Measurements from ENCODE around the gene ROR1. TPM values are rescaled to one million over a fixed set of nuclear protein-coding genes. Genes with fewer than 3 reads are reported as not detected.

Gene ROR1
- total RNA-seq, 1 donor from 2014 or later, result 0.26 TPM

DNA sequence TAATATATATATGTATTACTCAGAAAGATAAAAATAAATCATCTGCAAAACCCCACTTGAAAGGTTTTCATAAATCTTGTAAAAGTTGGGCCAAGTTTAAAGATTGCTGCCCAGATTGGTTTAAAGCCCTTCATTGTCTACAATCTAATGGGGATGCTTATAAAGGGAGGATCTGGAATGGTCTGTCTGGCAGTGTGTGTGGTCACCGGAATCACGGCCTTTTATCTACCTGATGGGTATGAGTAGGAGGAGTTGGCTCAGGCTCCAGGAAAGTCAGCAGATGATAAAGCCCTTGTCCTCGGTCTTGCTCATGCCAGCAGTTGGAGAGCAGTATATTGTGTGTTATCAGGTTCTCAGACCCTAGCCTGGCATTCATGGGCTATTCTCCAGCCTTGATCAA is 197.7 kb downstream of the ROR1 start:
- H3K4me3 ChIP-seq (ENCODE audit: low read depth, low read length), result no peak overlapping the region
- DNase-seq (ENCODE audit: low read depth), result no peak
- no peak for FAIRE-seq
- H3K36me3 ChIP-seq (ENCODE audit: control insufficient read depth, insufficient read depth, low read length), result no peaks in the 10 kb centered on the region
- TF ChIP-seq, protein P1, sequence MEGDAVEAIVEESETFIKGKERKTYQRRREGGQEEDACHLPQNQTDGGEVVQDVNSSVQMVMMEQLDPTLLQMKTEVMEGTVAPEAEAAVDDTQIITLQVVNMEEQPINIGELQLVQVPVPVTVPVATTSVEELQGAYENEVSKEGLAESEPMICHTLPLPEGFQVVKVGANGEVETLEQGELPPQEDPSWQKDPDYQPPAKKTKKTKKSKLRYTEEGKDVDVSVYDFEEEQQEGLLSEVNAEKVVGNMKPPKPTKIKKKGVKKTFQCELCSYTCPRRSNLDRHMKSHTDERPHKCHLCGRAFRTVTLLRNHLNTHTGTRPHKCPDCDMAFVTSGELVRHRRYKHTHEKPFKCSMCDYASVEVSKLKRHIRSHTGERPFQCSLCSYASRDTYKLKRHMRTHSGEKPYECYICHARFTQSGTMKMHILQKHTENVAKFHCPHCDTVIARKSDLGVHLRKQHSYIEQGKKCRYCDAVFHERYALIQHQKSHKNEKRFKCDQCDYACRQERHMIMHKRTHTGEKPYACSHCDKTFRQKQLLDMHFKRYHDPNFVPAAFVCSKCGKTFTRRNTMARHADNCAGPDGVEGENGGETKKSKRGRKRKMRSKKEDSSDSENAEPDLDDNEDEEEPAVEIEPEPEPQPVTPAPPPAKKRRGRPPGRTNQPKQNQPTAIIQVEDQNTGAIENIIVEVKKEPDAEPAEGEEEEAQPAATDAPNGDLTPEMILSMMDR (IDR thresholded peaks at IDR 0.05; ENCODE audit: insufficient read depth, low read length, severe bottlenecking), result no peak
- no peaks in the 10 kb centered on the region for H3K27me3 ChIP-seq (ENCODE audit: control insufficient read depth, insufficient read depth, low read length)

DNA sequence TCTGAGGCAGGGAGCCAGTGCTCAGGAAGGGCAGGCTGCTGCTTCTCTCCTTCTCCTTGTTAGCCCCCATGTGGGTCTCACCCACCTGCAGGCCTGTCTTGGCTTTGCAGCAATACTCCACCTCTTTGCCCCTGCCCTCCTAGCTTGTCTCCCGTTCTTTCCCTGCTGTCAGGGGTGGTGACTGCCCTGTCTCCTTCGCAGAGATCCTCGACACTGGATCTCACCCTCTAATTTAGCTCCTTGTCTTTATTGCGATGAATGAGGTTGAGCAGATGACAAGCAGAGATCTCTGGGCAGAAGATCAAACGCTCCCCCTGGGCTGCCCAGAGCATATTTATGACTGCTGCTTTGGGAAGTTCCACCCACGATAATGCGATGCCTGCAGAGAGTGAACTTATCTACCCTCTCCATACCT is 199.2 kb downstream of the ROR1 start:
- no peak overlapping the region for H3K4me3 ChIP-seq (ENCODE audit: low read depth, low read length)
- TF ChIP-seq, protein P1 (IDR thresholded peaks at IDR 0.05; ENCODE audit: insufficient read depth, low read length, severe bottlenecking), result no peak
- H3K27me3 ChIP-seq (ENCODE audit: control insufficient read depth, insufficient read depth, low read length), result no peaks in the 10 kb centered on the region
- no peaks in the 10 kb centered on the region for H3K36me3 ChIP-seq (ENCODE audit: control insufficient read depth, insufficient read depth, low read length)
- DNase-seq (ENCODE audit: low read depth), result no peak
- FAIRE-seq, result no peak

DNA sequence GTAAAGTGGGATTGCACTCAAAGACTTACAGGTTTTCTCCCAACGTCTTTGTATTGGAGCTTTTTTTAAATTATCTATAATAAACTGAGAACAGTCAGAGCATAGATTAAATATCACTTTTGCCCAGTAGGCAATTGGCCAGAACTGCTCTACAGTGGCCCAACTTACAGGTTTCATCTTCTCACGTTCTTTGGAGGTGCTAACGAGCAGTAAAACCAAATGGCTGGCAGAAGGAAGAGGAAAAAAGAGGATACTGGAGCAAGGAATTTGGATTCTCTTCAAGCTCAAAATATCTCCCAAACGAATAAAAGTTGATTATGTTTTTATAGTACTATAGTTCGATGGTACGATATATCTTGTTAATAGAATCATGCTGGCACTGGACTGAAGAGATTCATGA is 201.1 kb downstream of the ROR1 start:
- TF ChIP-seq, protein P1 (IDR thresholded peaks at IDR 0.05; ENCODE audit: insufficient read depth, low read length, severe bottlenecking), result no peak
- Histone ChIP-seq H3K36me3 (ENCODE audit: control insufficient read depth, insufficient read depth, low read length) (no peaks in the 10 kb centered on the region), H3K27me3 (ENCODE audit: control insufficient read depth, insufficient read depth, low read length) (no peaks in the 10 kb centered on the region), H3K4me3 (ENCODE audit: low read depth, low read length) (no peak overlapping the region)
- DNase-seq (ENCODE audit: low read depth), result no peak
- no peak for FAIRE-seq

DNA sequence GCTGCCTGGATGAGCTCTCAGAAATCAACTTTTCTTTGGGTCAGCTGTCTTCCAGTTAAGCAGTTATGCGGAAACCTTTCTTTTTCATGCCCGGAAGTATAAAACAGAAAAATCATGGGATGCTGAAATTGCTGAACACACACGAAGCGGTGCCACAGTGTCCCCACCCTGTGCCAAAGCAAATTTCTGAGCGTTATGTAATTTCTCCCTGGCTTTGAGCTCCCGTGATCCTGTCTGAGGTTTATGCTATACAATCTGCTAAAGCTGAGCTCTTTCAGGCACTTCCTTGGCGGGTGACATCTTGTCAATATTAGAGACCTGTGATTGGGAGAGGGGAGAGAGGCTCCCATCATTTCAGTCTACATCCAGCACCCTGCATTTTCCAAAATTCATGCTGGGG is 201.7 kb downstream of the ROR1 start:
- TF ChIP-seq, protein P1 (IDR thresholded peaks at IDR 0.05; ENCODE audit: insufficient read depth, low read length, severe bottlenecking), result no peak
- no peak for FAIRE-seq
- DNase-seq (ENCODE audit: low read depth), result no peak
- Histone ChIP-seq H3K4me3 (ENCODE audit: low read depth, low read length) (no peak overlapping the region), H3K36me3 (ENCODE audit: control insufficient read depth, insufficient read depth, low read length) (no peaks in the 10 kb centered on the region), H3K27me3 (ENCODE audit: control insufficient read depth, insufficient read depth, low read length) (no peaks in the 10 kb centered on the region)

DNA sequence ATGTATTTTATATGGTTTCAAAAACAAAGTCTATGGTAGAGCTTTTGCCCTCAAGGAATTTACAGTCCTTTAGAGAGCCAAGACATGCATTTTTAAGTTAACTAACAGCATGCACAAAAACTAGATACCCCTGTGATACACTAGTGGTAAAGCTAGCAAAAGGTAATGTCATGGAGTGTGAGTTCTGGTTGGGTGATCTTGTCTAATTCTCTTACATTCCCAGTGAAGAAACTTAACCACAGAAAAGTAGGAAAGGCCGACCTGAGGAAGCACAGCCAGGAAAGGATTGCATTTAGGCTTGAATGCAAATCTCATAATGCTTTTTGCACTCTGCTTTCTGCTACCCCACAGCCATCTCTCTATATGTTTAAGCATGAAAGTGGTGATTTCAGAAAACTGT is 202.2 kb downstream of the ROR1 start:
- FAIRE-seq, result no peak
- no peaks in the 10 kb centered on the region for H3K27me3 ChIP-seq (ENCODE audit: control insufficient read depth, insufficient read depth, low read length)
- H3K4me3 ChIP-seq (ENCODE audit: low read depth, low read length), result no peak overlapping the region

DNA sequence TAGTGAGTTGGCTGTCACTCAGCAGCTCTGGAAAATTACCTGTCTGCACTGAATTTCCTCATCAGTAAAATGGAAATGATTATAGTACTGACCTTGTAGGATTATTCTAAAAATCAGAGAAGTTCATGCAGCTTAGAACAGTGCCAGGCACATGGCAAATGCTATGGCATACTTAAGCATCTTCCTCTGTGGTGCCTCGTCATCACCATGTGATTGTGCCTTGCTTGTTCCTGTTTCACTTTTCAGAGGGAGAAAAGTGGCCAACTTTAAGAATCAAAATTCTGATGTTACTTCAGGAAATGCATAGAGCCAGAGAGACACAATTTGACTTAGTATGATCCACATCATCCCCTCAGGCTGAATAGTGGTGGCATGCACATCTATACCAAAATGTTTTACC is 203.6 kb downstream of the ROR1 start:
- FAIRE-seq (no peak), DNase-seq (ENCODE audit: low read depth) (no peak)
- TF ChIP-seq, protein P1 (IDR thresholded peaks at IDR 0.05; ENCODE audit: insufficient read depth, low read length, severe bottlenecking), result no peak
- no peaks in the 10 kb centered on the region for H3K36me3 ChIP-seq (ENCODE audit: control insufficient read depth, insufficient read depth, low read length)
- H3K27me3 ChIP-seq (ENCODE audit: control insufficient read depth, insufficient read depth, low read length), result no peaks in the 10 kb centered on the region
- no peak overlapping the region for H3K4me3 ChIP-seq (ENCODE audit: low read depth, low read length)

More for the DNA sequence above, 202.2 kb downstream of the ROR1 start:
- DNase-seq (ENCODE audit: low read depth), result no peak
- TF ChIP-seq, protein P1 (IDR thresholded peaks at IDR 0.05; ENCODE audit: insufficient read depth, low read length, severe bottlenecking), result no peak
- H3K36me3 ChIP-seq (ENCODE audit: control insufficient read depth, insufficient read depth, low read length), result no peaks in the 10 kb centered on the region
